ENCODE measurements around the gene CD74.

DNA sequence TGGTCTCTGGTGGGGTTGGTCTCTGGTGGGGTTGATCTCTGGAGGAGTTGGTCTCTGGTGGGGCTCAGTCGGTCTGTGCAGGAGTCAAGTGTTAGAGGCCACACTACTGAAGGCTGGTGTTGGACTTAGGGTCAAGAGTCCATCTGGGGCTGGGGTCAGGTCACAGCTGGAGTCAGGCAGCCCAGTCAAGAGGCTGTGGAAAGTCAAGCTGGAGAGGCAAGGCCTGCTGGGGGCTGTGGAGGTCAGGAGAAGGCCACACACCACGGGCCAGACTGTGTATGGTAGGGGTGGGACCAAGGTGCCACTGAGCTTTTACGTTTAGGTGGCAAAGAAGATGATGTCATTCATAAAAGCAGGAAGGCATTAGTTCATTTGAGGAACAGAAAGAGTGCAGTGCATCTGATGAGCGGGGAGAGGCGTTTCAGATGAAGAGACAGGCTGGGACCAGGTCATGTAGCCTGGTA is 16.7 kb upstream of the CD74 start:
- TF ChIP-seq CTCF (IDR thresholded peaks at IDR 0.05 in 8 of 11, conservative IDR thresholded peaks at IDR 0.05 in 3 of 11) = no peak
- no peak for TF ChIP-seq POLR2A (IDR thresholded peaks at IDR 0.05)
